NB4 (cell line): ENCODE data around the gene BCL6.
A peak's percentile ranks its signal among the peaks of the same experiment; 100 is the strongest.

Experiments
- POLR2A ChIP-seq: IDR thresholded peaks from 2 replicates; pipeline ENCODE4 v1.6.1; 2011; ENCODE audit warnings: mild to moderate bottlenecking; ENCODE audit not compliant: insufficient read length; ENCODE audit errors: extremely low read depth
- TF ChIP-seq, protein P1 (sequence below): IDR thresholded peaks from one replicate; pipeline ENCODE4 v1.5.1; 2012; ENCODE audit warnings: low read depth, low read length
- TF ChIP-seq, protein P2 (sequence below): IDR thresholded peaks from 2 replicates; pipeline ENCODE4 v1.6.1; 2011; ENCODE audit warnings: low read depth, low read length

DNA sequence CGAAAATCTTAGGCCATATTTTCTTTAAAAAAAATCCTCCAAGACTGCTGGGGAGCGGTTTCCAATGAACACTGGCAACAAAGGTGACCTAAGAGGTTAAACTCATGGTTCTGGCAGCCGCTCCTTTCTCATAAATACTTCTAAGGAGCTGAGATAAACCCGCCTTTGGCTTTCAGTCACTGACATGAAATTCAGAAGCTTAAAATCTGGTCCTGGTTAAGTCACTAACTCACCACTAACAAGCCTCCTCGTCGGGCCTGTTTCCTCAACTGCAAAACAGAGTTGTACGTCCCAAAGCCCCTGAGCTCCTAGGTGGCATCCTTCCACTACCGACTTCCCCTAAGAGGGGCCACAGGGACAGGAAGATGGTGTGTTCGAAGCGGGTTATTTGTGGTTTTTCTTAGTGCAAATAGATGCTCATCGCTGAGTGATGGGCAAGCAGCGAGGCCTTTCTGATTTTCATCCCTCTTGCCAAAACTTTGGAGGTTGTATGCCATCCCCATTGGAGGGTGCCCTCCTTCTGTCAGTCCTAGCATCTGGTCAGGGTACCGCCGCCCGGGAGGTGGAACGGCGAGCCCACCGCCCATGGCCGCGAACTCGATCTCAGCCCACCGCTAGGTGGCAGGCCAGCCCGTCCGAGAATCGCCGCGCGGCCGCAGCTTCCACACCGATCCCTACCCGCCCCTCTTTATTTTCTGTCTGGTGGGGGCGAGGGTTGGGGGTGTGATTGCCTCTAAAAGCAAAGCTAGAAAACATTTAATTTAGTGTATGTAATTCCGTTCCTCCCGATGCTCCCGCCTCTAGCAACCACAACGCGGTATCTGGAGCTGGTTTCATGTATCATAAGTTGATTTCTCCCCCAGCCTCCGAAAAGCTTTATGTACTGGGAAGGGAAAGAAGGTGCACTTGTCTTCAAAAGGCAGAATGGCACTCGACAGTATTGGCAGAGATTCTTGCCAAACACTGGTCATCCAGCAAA is 4.6 kb downstream of the BCL6 start:
- no peak for TF ChIP-seq POLR2A
- TF ChIP-seq, protein P1, sequence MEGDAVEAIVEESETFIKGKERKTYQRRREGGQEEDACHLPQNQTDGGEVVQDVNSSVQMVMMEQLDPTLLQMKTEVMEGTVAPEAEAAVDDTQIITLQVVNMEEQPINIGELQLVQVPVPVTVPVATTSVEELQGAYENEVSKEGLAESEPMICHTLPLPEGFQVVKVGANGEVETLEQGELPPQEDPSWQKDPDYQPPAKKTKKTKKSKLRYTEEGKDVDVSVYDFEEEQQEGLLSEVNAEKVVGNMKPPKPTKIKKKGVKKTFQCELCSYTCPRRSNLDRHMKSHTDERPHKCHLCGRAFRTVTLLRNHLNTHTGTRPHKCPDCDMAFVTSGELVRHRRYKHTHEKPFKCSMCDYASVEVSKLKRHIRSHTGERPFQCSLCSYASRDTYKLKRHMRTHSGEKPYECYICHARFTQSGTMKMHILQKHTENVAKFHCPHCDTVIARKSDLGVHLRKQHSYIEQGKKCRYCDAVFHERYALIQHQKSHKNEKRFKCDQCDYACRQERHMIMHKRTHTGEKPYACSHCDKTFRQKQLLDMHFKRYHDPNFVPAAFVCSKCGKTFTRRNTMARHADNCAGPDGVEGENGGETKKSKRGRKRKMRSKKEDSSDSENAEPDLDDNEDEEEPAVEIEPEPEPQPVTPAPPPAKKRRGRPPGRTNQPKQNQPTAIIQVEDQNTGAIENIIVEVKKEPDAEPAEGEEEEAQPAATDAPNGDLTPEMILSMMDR, result peak; percentile 52
- TF ChIP-seq, protein P2, sequence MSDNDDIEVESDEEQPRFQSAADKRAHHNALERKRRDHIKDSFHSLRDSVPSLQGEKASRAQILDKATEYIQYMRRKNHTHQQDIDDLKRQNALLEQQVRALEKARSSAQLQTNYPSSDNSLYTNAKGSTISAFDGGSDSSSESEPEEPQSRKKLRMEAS, result no peak
